GM21576 (cell line): Measurements from ENCODE around the gene RHOT1.
A peak's percentile ranks its signal among the peaks of the same experiment; 100 is the strongest.
"Not testable (repeated sequence)": the region's sequence is repeated elsewhere in the genome, so short reads cannot be mapped to it uniquely, and the experiment has no call there.

Experiments used
- ATAC-seq: cut with Tn5 transposase; IDR thresholded peaks from one replicate; pipeline ENCODE4 v1.9.1; 2021; ENCODE audit warnings: mild to moderate bottlenecking, moderate library complexity; ENCODE audit not compliant: unreplicated experiment

Gene RHOT1

GRCh38 chr17:32123782-32124181, 18.5 kb upstream of the RHOT1 start:
- no peak for ATAC-seq

DNA sequence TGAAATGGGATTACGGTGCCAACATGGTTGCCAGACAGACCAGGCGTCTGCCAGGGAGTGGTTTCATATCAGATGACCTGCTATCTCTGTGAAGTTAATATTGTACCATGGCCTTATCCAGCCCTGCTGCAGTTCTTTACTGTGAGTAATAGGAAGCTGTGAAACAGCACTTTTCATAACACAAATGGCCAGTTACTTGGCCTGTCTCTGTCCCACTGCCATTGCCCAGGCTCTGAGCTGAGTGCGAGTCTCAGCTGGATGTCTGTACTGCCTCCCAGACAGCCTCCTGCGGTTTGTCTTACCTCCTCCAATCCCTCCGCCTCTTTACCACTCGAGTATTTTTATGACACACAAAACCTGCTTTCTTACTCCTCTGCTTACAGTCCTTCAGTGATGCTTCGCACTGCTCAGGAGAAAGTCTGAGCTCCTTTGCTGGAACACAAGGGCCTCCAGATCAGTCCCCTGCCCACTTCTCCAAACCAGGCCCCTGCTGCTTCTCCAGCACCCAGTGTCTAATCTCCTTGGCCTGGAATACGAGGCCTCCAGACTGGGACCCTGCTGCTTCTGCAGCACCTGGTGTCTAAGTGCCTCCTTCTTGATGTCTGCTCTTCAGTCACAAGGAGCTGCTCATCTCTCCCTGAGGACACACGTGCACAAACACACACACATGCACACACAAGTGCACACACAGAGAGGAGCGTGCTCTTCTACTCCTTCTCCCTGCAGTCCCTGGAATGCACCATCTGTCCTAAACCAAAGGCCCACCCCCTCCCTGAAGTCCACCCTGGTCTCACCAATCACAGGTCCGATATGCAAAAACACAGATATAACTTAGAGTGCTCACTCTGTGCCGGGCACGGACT, 17.1 kb upstream of the RHOT1 start:
- ATAC-seq = no peak

- ATAC-seq = no peak
Observed at GRCh38 chr17:32125848-32126153, 16.5 kb upstream of the RHOT1 start.

- ATAC-seq = no peak
Observed at GRCh38 chr17:32126325-32126724, 16.0 kb upstream of the RHOT1 start.

DNA sequence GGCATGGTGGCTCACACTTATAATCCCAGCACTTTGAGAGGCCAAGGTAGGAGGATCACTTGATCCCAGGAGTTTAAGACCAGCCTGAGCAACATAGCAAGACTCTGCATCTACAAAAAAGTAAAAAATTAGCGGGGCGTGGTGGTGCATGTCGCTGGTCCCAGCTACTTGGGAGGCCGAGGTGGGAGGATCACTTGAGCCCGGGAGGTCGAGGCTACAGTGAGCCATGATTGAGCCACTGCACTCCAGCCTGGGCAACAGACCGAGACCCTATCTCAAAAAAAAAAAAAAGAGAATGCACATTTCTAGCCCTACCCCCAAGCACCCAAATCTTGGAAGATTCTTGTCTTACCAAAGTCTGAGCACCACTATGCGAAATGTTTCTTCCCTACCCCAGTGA, 15.6 kb upstream of the RHOT1 start:
- ATAC-seq = no peak

GRCh38 chr17:32127158-32127897, 15.0 kb upstream of the RHOT1 start:
- ATAC-seq = peak; percentile 64

- ATAC-seq = not testable (repeated sequence)
Observed at GRCh38 chr17:32128470-32128869, 13.8 kb upstream of the RHOT1 start.

DNA sequence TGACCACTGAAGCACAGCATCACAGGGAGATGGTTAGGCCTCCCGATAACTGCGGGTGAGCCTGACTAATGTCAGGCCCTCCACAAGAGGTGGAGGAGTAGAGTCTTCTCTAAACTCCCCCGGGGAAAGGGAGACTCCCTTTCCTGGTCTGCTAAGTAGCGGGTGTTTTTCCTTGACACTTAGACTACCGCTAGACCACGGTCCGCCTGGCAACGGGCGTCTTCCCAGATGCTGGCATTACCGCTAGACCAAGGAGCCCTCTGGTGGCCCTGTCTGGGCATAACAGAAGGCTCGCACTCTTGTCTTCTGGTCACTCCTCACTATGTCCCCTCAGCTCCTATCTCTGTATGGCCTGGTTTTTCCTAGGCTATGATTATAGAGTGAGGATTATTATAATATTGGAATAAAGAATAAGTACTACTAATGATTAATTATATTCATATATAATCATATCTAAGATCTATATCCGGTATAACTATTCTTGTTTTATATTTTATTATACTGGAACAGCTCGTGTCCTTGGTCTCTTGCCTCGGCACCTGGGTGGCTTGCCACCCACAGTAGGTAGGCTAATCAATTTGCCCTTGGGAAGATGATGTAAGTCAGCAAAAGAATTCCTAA, 6.7 kb upstream of the RHOT1 start:
- not testable (repeated sequence) for ATAC-seq

DNA sequence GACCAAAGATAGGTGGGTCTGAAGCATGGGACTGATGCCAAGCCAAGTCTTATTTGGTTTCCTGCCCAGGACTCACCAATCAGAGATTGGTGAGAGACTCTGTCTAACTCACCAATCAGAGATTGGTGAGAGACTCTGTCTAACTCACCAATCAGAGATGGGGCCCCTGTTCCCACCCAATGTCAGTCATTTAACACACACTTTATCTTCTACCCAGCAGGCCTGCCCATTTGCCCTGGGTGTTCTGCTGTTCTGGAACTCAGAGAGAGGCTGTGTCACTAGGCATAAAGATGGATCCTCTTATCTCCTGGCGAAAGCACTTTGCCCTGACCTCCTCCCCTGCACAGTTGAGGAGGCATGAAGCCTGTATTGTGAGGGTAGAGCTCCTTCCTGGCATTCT, 5.4 kb upstream of the RHOT1 start:
- no peak for ATAC-seq

GRCh38 chr17:32139504-32139903, 2.8 kb upstream of the RHOT1 start:
- not testable (repeated sequence) for ATAC-seq

- no peak for ATAC-seq
Observed at GRCh38 chr17:32141258-32141657, 1.0 kb upstream of the RHOT1 start.

DNA sequence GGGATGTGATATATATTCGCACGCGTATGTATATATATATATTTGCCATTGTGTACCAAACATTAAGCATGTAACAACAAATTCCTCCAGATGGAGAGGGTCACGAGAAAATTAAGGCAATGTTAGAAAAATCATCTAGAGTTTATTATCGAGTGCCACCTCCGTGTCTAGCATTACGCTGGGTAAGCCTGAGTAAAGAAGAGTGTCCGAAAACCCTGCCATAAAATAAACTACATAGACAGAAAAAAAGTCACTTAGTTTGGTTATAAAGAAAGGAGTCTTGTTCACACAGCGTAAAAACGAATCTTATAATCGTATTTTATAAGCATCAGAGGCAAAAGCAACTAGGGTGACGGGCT, 644 bp upstream of the RHOT1 start:
- ATAC-seq = no peak

GRCh38 chr17:32142857-32143526, 690 bp downstream of the RHOT1 start:
- ATAC-seq = no peak

GRCh38 chr17:32143527-32143870, 1.2 kb downstream of the RHOT1 start:
- no peak for ATAC-seq

DNA sequence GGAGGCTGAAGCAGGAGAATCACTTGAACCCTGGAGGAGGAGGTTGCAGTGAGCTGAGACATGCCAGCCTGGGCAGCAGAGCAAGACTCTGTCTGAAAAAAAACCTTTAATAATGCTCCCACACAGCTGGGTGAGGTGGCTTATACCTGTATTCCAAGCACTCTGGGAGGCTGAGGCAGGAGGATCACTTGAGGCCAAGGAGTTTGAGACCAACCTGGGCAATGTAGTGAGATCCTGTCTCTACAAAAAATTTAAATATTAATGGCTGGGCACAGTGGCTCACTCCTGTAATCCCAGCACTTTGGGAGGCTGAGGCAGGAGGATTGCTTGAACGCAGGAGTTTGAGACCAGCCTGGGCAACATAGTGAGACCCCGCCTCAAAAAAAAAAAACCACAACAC, 2.1 kb downstream of the RHOT1 start:
- ATAC-seq = not testable (repeated sequence)

GRCh38 chr17:32148351-32148750, 6.0 kb downstream of the RHOT1 start:
- ATAC-seq = no peak

DNA sequence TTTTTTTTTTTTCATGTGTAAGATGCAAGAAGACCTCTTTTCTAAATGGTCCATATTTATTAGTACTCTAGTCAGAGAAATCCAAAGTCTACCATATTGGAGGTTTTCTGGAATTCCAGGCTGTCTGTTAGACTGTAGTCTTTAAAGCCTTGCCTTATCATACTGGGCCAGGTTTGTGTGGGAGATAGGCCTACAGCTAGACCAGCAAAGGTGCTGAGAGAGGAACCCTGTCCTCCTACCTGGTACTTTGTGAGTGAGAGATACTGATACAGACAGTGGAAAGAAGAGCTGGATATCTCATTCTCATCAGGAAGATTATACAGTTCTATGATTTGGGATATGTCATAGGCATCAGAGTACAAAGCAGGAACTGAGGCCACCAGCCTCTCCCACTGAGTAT, 8.1 kb downstream of the RHOT1 start:
- ATAC-seq = no peak

DNA sequence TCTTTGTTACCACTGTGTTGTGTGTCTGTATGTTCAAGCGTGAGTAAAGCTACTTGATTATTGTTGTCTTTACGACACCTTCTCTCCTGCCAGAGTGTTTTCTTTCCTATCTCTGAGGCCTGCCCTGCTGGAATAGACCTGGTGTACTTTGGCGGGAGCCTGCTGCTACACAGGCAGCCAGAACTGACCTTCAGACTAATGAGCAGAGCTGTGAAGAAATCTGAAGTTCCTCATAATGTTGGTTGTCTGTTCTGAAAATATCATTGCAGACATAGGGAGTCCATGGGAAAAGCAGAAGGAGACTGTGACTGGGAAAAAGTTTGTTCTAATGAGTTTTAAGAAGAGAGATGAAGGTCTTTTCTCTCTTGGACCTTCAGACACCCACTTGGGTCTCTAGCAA, 9.8 kb downstream of the RHOT1 start:
- ATAC-seq = no peak

DNA sequence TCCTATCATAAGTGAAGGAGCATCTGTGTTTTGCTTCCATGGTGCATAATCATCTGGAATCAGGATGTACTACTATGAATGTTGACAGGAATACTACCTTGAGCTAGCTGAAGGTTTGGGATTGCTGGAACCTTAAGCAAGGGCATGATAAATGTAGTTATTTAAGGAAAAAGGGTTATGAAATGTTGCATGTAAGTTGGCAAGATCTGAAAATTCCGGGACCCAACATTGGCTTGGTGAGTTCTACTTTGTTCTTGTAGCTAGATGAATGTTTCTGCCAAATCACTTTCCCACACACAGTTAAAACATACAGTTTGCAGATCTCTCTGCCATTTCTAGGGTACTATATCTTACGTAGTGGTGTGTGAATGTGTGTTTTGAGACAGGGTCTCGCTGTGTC, 13.6 kb downstream of the RHOT1 start:
- ATAC-seq = no peak

GRCh38 chr17:32156656-32157055, 14.4 kb downstream of the RHOT1 start:
- no peak for ATAC-seq

GRCh38 chr17:32157225-32157624, 14.9 kb downstream of the RHOT1 start:
- ATAC-seq = no peak
